Omental fat pad (tissue), 4 donors: ENCODE results near the gene TNRC6A. TPM values are rescaled to one million over a fixed set of nuclear protein-coding genes. Genes with fewer than 3 reads are reported as not detected.

ENCODE experiments used
- ATAC-seq: fragments of 150-250 bp; one replicate; pipeline ENCODE4 v1.9.1; 2016; ENCODE audit warnings: mild to moderate bottlenecking, moderate library complexity; ENCODE audit not compliant: low FRiP score
- DNase-seq: peaks from one replicate; pipeline ENCODE4 v3.0.0-alpha.2; 2019; ENCODE audit warnings: low spot score
- CTCF ChIP-seq, 3 donors: fragments of 450-650 bp; IDR thresholded peaks; one replicate each; pipeline ENCODE4 v1.5.1; 2016 to 2017; ENCODE audit warnings: antibody characterized with exemption in 3 of 3, mild to moderate bottlenecking in 3 of 3, moderate library complexity in 2 of 3
- total RNA-seq, 4 donors: library from RNA; depleted of rRNA; stranded (reverse); fragments of >200 nt; gene quantifications; one replicate each; pipeline ENCODE4 v1.1.0, GENCODE V29; 2016

Gene TNRC6A
- total RNA-seq, 4 donors from 2014 or later: 30.7 to 89.5 (median 53.0) TPM

GRCh38 chr16:24863582-24864437 lies 134.4 kb downstream of the TNRC6A start:
- no peak for DNase-seq
- no peak for ATAC-seq
- no peak for TF ChIP-seq CTCF (IDR thresholded peaks at IDR 0.05)

- ATAC-seq (no peak), DNase-seq (no peak)
Measured at GRCh38 chr16:24869033-24869432, 139.6 kb downstream of the TNRC6A start.

GRCh38 chr16:24871891-24872290 lies 142.4 kb downstream of the TNRC6A start:
- ATAC-seq: no peak
- DNase-seq: no peak
- no peak for TF ChIP-seq CTCF (IDR thresholded peaks at IDR 0.05)

More at GRCh38 chr16:24869033-24869432, 139.6 kb downstream of the TNRC6A start:
- TF ChIP-seq CTCF (IDR thresholded peaks at IDR 0.05): no peak

- no peak for ATAC-seq
- DNase-seq: no peak
- no peak for TF ChIP-seq CTCF (IDR thresholded peaks at IDR 0.05)
Measured at GRCh38 chr16:24873028-24873427, 143.6 kb downstream of the TNRC6A start.

GRCh38 chr16:24875466-24875865 lies 146.0 kb downstream of the TNRC6A start:
- ATAC-seq: no peak
- no peak for TF ChIP-seq CTCF (IDR thresholded peaks at IDR 0.05)

More at GRCh38 chr16:24875466-24875865, 146.0 kb downstream of the TNRC6A start:
- DNase-seq: no peak

Other genes starting within 250 kb of the TNRC6A start
- 10 to 100 TPM; 48.5 to 91.6 (median 80.4) TPM for gene RBBP6, start 190.1 kb upstream of the TNRC6A start, total RNA-seq
- under 1 TPM in 3 of 4 donors, not detected in 1; 0.12 to 0.32 (median 0.28) TPM for gene SLC5A11, start 116.3 kb downstream of the TNRC6A start, total RNA-seq